Measurements from ENCODE around the gene TP53I3.
"Not testable (repeated sequence)": the region's sequence is repeated elsewhere in the genome, so short reads cannot be mapped to it uniquely, and the experiment has no call there.

TP53I3 gene

GRCh38 chr2:24117902-24118301 is 33.3 kb upstream of the TP53I3 start:
- no peak for TF ChIP-seq CTCF (conservative IDR thresholded peaks at IDR 0.05; ENCODE audit: low read depth, low read length)
- no peaks in the 10 kb centered on the region for H3K27me3 ChIP-seq (ENCODE audit: insufficient read depth, low read depth)
- no peak overlapping the region for H3K27ac ChIP-seq

GRCh38 chr2:24115057-24115456 is 30.4 kb upstream of the TP53I3 start:
- no peak for TF ChIP-seq CTCF (conservative IDR thresholded peaks at IDR 0.05; ENCODE audit: low read depth, low read length)
- no peaks in the 10 kb centered on the region for H3K79me2 ChIP-seq (ENCODE audit: insufficient read depth, low read depth)
- H3K4me3 ChIP-seq (IDR thresholded peaks at IDR 0.05; ENCODE audit: insufficient read depth, low read depth, low read length) = no peak overlapping the region
- H3K9ac ChIP-seq = no peak overlapping the region
- H2AFZ ChIP-seq (ENCODE audit: low read depth) = no peak overlapping the region
- H3K4me1 ChIP-seq (ENCODE audit: low read depth, poor library complexity, severe bottlenecking) = no peaks in the 10 kb centered on the region
- no peaks in the 10 kb centered on the region for H4K20me1 ChIP-seq (ENCODE audit: insufficient read depth)
- no peak overlapping the region for H3K27ac ChIP-seq
- H3K36me3 ChIP-seq (ENCODE audit: insufficient read depth) = no peaks in the 10 kb centered on the region
- H3K4me2 ChIP-seq = no peak overlapping the region
- H3K27me3 ChIP-seq (ENCODE audit: insufficient read depth, low read depth) = no peaks in the 10 kb centered on the region

More at GRCh38 chr2:24117902-24118301, 33.3 kb upstream of the TP53I3 start:
- H2AFZ ChIP-seq (ENCODE audit: low read depth) = no peak overlapping the region
- H3K4me2 ChIP-seq = no peak overlapping the region
- H3K9ac ChIP-seq = no peak overlapping the region
- peaks cover 8% of the 10 kb centered on the region for H3K4me1 ChIP-seq (ENCODE audit: low read depth, poor library complexity, severe bottlenecking)
- no peaks in the 10 kb centered on the region for H3K79me2 ChIP-seq (ENCODE audit: insufficient read depth, low read depth)
- no peak overlapping the region for H3K4me3 ChIP-seq (IDR thresholded peaks at IDR 0.05; ENCODE audit: insufficient read depth, low read depth, low read length)
- H3K36me3 ChIP-seq (ENCODE audit: insufficient read depth) = no peaks in the 10 kb centered on the region
- no peaks in the 10 kb centered on the region for H4K20me1 ChIP-seq (ENCODE audit: insufficient read depth)

- H2AFZ ChIP-seq (ENCODE audit: low read depth) = no peak overlapping the region
- H3K9ac ChIP-seq = no peak overlapping the region
- no peaks in the 10 kb centered on the region for H3K36me3 ChIP-seq (ENCODE audit: insufficient read depth)
- no peaks in the 10 kb centered on the region for H3K27me3 ChIP-seq (ENCODE audit: insufficient read depth, low read depth)
- TF ChIP-seq CTCF (conservative IDR thresholded peaks at IDR 0.05; ENCODE audit: low read depth, low read length) = no peak
- no peak overlapping the region for H3K4me2 ChIP-seq
- H3K27ac ChIP-seq = no peak overlapping the region
- H3K79me2 ChIP-seq (ENCODE audit: insufficient read depth, low read depth) = no peaks in the 10 kb centered on the region
- H4K20me1 ChIP-seq (ENCODE audit: insufficient read depth) = no peaks in the 10 kb centered on the region
- no peaks in the 10 kb centered on the region for H3K4me1 ChIP-seq (ENCODE audit: low read depth, poor library complexity, severe bottlenecking)
- no peak overlapping the region for H3K4me3 ChIP-seq (IDR thresholded peaks at IDR 0.05; ENCODE audit: insufficient read depth, low read depth, low read length)
These were observed 26.8 kb upstream of the TP53I3 start for GRCh38 chr2:24111407-24111901.

GRCh38 chr2:24110660-24111303 is 26.1 kb upstream of the TP53I3 start:
- TF ChIP-seq CTCF (conservative IDR thresholded peaks at IDR 0.05; ENCODE audit: low read depth, low read length) = no peak
- Histone ChIP-seq H2AFZ (ENCODE audit: low read depth) (no peak overlapping the region), H3K27me3 (ENCODE audit: insufficient read depth, low read depth) (no peaks in the 10 kb centered on the region), H3K9ac (no peak overlapping the region), H3K27ac (no peak overlapping the region), H3K36me3 (ENCODE audit: insufficient read depth) (no peaks in the 10 kb centered on the region), H3K4me1 (ENCODE audit: low read depth, poor library complexity, severe bottlenecking) (no peaks in the 10 kb centered on the region), H3K4me3 (IDR thresholded peaks at IDR 0.05; ENCODE audit: insufficient read depth, low read depth, low read length) (no peak overlapping the region), H3K4me2 (no peak overlapping the region), H3K79me2 (ENCODE audit: insufficient read depth, low read depth) (no peaks in the 10 kb centered on the region), H4K20me1 (ENCODE audit: insufficient read depth) (no peaks in the 10 kb centered on the region)

GRCh38 chr2:24109431-24109830 is 24.8 kb upstream of the TP53I3 start:
- not testable (repeated sequence) for H3K4me2 ChIP-seq; H3K4me3 ChIP-seq (IDR thresholded peaks at IDR 0.05; ENCODE audit: insufficient read depth, low read depth, low read length); H3K36me3 ChIP-seq (ENCODE audit: insufficient read depth); H4K20me1 ChIP-seq (ENCODE audit: insufficient read depth); H3K79me2 ChIP-seq (ENCODE audit: insufficient read depth, low read depth); H3K27ac ChIP-seq; H2AFZ ChIP-seq (ENCODE audit: low read depth); H3K4me1 ChIP-seq (ENCODE audit: low read depth, poor library complexity, severe bottlenecking); H3K9ac ChIP-seq; H3K27me3 ChIP-seq (ENCODE audit: insufficient read depth, low read depth)

All from KMS-11 (cell line).